ENCODE measurements around the gene EXOC6B. TPM values are rescaled to one million over a fixed set of nuclear protein-coding genes. Genes with fewer than 3 reads are reported as not detected.
A peak's percentile ranks its signal among the peaks of the same experiment; 100 is the strongest.

The EXOC6B gene
- polyA plus RNA-seq, 2 of the 4 experiments (the other 2 are of a cell fraction) = 15.5 to 24.7 TPM

- WGBS (ENCODE audit: missing lambda C conversion rate) = 82% methylated on average over 4 of the region's 4 CpGs
- no peak for ATAC-seq
- no peak for TF ChIP-seq TP53 (CRISPR knock-in tag; IDR thresholded peaks at IDR 0.05)
- no peak for TF ChIP-seq FOXS1 (CRISPR knock-in tag; IDR thresholded peaks at IDR 0.05)
- TF ChIP-seq KDM1A (IDR thresholded peaks at IDR 0.05; ENCODE audit: low read depth) = no peak
- no peak for TF ChIP-seq ZNF302 (CRISPR knock-in tag; IDR thresholded peaks at IDR 0.05)
- no peak for TF ChIP-seq USF2 (IDR thresholded peaks at IDR 0.05)
- TF ChIP-seq KDM5A (IDR thresholded peaks at IDR 0.05) = no peak
- no peak for TF ChIP-seq CEBPB (IDR thresholded peaks at IDR 0.05)
- TF ChIP-seq ESRRA (IDR thresholded peaks at IDR 0.05; ENCODE audit: borderline replicate concordance, low read length) = no peak
- TF ChIP-seq CHD2 (IDR thresholded peaks at IDR 0.05; ENCODE audit: low read length, partially characterized antibody) = no peak
- no peak for TF ChIP-seq JUNB (IDR thresholded peaks at IDR 0.05)
- no peak for TF ChIP-seq EP300 (IDR thresholded peaks at IDR 0.05)
- CTCF ChIA-PET = interaction anchor here (1.4 kb wide), 2 partner anchors 9 to 31 kb away, joined by 3 read pairs; no protein-coding TSS in a partner anchor
- no peak for FAIRE-seq
- no peak overlapping the region for H3K27ac ChIP-seq
- no peak for DNase-seq (ENCODE audit: low read depth in 1 of 2, low spot score in 1 of 2)
- POLR2A ChIA-PET = no interaction called here
- no peaks in the 10 kb centered on the region for H3K9me3 ChIP-seq
- H3K4me3 ChIP-seq = no peak overlapping the region
- peak overlapping the region; percentile 1; the same call in 1 of the 3 replicates for H3K4me2 ChIP-seq
- peaks cover 10% of the 10 kb centered on the region; the same call in 1 of the 3 replicates for H3K4me1 ChIP-seq
Observed at GRCh38 chr2:72182547-72182946, 643.3 kb downstream of the EXOC6B start.

- DNase-seq (ENCODE audit: low read depth in 1 of 2, low spot score in 1 of 2) (no peak), FAIRE-seq (no peak), ATAC-seq (no peak)
- peaks cover 10% of the 10 kb centered on the region; the same call in 1 of the 3 replicates for H3K4me1 ChIP-seq
- CTCF ChIA-PET = interaction anchor here (1.4 kb wide), 2 partner anchors 8 to 30 kb away, joined by 3 read pairs; no protein-coding TSS in a partner anchor
- no peak for TF ChIP-seq TP53 (CRISPR knock-in tag; IDR thresholded peaks at IDR 0.05)
- TF ChIP-seq RARB (CRISPR knock-in tag; IDR thresholded peaks at IDR 0.05) = no peak
- no peak for TF ChIP-seq CHD4 (IDR thresholded peaks at IDR 0.05; ENCODE audit: borderline replicate concordance)
- no peak for TF ChIP-seq CBX8 (IDR thresholded peaks at IDR 0.05)
- no peak for TF ChIP-seq FOSB (CRISPR knock-in tag; IDR thresholded peaks at IDR 0.05)
- TF ChIP-seq FOSL2 (IDR thresholded peaks at IDR 0.05) = no peak
- no peak for TF ChIP-seq FOSL2 (CRISPR knock-in tag; IDR thresholded peaks at IDR 0.05)
- no peak for TF ChIP-seq POLR2AphosphoS2 (conservative IDR thresholded peaks at IDR 0.05; ENCODE audit: low read length)
- no peak for TF ChIP-seq HEYL (CRISPR knock-in tag; IDR thresholded peaks at IDR 0.05)
- no peak for TF ChIP-seq EHF (CRISPR knock-in tag; IDR thresholded peaks at IDR 0.05)
- POLR2A ChIA-PET = no interaction called here
- no peak overlapping the region for H3K27ac ChIP-seq
- no peaks in the 10 kb centered on the region for H3K9me3 ChIP-seq
- H3K4me2 ChIP-seq = no peak overlapping the region
- WGBS (ENCODE audit: missing lambda C conversion rate) = 88% methylated on average over 2 of the region's 2 CpGs
- no peak overlapping the region for H3K4me3 ChIP-seq
Observed at GRCh38 chr2:72181616-72182015, 644.2 kb downstream of the EXOC6B start.

GRCh38 chr2:72180351-72180750 is 645.5 kb downstream of the EXOC6B start:
- no peak for FAIRE-seq
- CTCF ChIA-PET = interaction anchor here (1.2 to 1.7 kb wide), 4 partner anchors 9 to 634 kb away, joined by 3 to 4 read pairs (median 4); no protein-coding TSS in a partner anchor
- POLR2A ChIA-PET = interaction anchor here (0.6 kb wide), 1 partner anchor 18 kb away, joined by 5 read pairs; no protein-coding TSS in a partner anchor
- ATAC-seq = no peak
- DNase-seq (ENCODE audit: low read depth in 1 of 2, low spot score in 1 of 2) = no peak
- H3K4me2 ChIP-seq = no peak overlapping the region
- no peaks in the 10 kb centered on the region for H3K9me3 ChIP-seq
- no peak overlapping the region for H3K27ac ChIP-seq
- peaks cover 10% of the 10 kb centered on the region; the same call in 1 of the 3 replicates for H3K4me1 ChIP-seq
- no peak for TF ChIP-seq HEYL (CRISPR knock-in tag; IDR thresholded peaks at IDR 0.05)
- TF ChIP-seq RCOR1 (IDR thresholded peaks at IDR 0.05; ENCODE audit: low read depth, low read length) = no peak
- no peak for TF ChIP-seq PBX3 (IDR thresholded peaks at IDR 0.05)
- TF ChIP-seq JUN (IDR thresholded peaks at IDR 0.05) = no peak
- no peak for TF ChIP-seq MAFK (IDR thresholded peaks at IDR 0.05; ENCODE audit: partially characterized antibody)
- TF ChIP-seq TP53 (CRISPR knock-in tag; IDR thresholded peaks at IDR 0.05) = no peak
- no peak for TF ChIP-seq BHLHE40 (IDR thresholded peaks at IDR 0.05; ENCODE audit: low read depth, low read length)
- TF ChIP-seq CEBPB (IDR thresholded peaks at IDR 0.05) = no peak
- no peak for TF ChIP-seq HDAC2 (IDR thresholded peaks at IDR 0.05)
- WGBS (ENCODE audit: missing lambda C conversion rate) = 75% methylated on average over 1 of the region's 1 CpG
- H3K4me3 ChIP-seq = no peak overlapping the region
